OCI-LY7 (cell line): ENCODE measurements around the gene KIAA1671. TPM values are rescaled to one million over a fixed set of nuclear protein-coding genes. Genes with fewer than 3 reads are reported as not detected.

ENCODE experiments used
- BruUV-seq: library from RNA; stranded (reverse); fragments of 400-500 nt; replicated peaks from 2 replicates; lab custom pipeline; 2021; lab: Mats Ljungman, UMichigan
- CTCF ChIA-PET: fragments of 300-600 bp; sonication (Branson Sonifier 250); formaldehyde crosslinking; loops from one replicate; lab custom pipeline; 2022; ENCODE audit warnings: antibody characterized with exemption; ENCODE audit not compliant: unreplicated experiment; lab: Charles Lee
- POLR2A ChIA-PET: fragments of 300-600 bp; sonication (Branson Sonifier 250); formaldehyde crosslinking; loops from one replicate; lab custom pipeline; 2022; ENCODE audit warnings: antibody characterized with exemption; lab: Charles Lee
- DNase-seq: peaks from one replicate; pipeline ENCODE4 v3.0.0-alpha.2; 2015; ENCODE audit warnings: low spot score
- H2AFZ ChIP-seq: fragments of 200-600 bp; sonication (generic), shearing (Covaris generic); 2 replicates; pipeline ENCODE4 v1.6.1; 2014; ENCODE audit warnings: mild to moderate bottlenecking, antibody characterized with exemption, low read length, moderate library complexity
- H3K27ac ChIP-seq: fragments of 200-600 bp; sonication (generic); 2 replicates; pipeline ENCODE4 v1.5.1; 2014; ENCODE audit warnings: mixed run types, low read depth, mild to moderate bottlenecking, moderate library complexity, low read length, inconsistent platforms; ENCODE audit not compliant: poor library complexity, severe bottlenecking
- H3K36me3 ChIP-seq: fragments of 200-600 bp; sonication (generic); 2 replicates; pipeline ENCODE4 v1.6.1; 2014; ENCODE audit warnings: mild to moderate bottlenecking, antibody characterized with exemption, low read length, moderate library complexity, mixed read lengths; ENCODE audit not compliant: insufficient read depth
- H3K4me1 ChIP-seq: fragments of 200-600 bp; sonication (generic); 2 replicates; pipeline ENCODE4 v1.5.1; 2014; ENCODE audit warnings: mild to moderate bottlenecking, low read length; ENCODE audit not compliant: insufficient read depth, poor library complexity, severe bottlenecking
- H3K4me2 ChIP-seq: fragments of 200-600 bp; sonication (generic); 2 replicates; pipeline ENCODE4 v1.6.1; 2014; ENCODE audit warnings: mild to moderate bottlenecking, low read length
- H3K4me3 ChIP-seq: fragments of 200-600 bp; sonication (generic); 2 replicates; pipeline ENCODE4 v1.5.1; 2014; ENCODE audit warnings: mild to moderate bottlenecking, low read depth, low read length; ENCODE audit not compliant: poor library complexity, severe bottlenecking
- H3K79me2 ChIP-seq: fragments of 200-600 bp; sonication (generic); 2 replicates; pipeline ENCODE4 v1.6.1; 2016; ENCODE audit warnings: low read depth, mild to moderate bottlenecking, low read length, moderate library complexity, mixed read lengths; ENCODE audit not compliant: insufficient read depth
- H3K9me2 ChIP-seq: fragments of 200-600 bp; sonication (generic); 2 replicates; pipeline ENCODE4 v1.6.1; 2016; ENCODE audit warnings: mild to moderate bottlenecking, low read length, mixed read lengths; ENCODE audit not compliant: insufficient read depth
- H3K9me3 ChIP-seq: fragments of 200-600 bp; sonication (generic); 2 replicates; pipeline ENCODE4 v1.6.1; 2014; ENCODE audit warnings: mild to moderate bottlenecking, mixed run types, low read length, mixed read lengths
- H4K20me1 ChIP-seq: fragments of 200-600 bp; sonication (generic); 2 replicates; pipeline ENCODE4 v1.6.1; 2014; ENCODE audit warnings: mild to moderate bottlenecking, antibody characterized with exemption, low read length, moderate library complexity, mixed read lengths; ENCODE audit not compliant: insufficient read depth
- CTCF ChIP-seq: fragments of 200-600 bp; sonication (generic); conservative IDR thresholded peaks from 2 replicates; pipeline ENCODE4 v1.5.1; 2014; ENCODE audit warnings: mild to moderate bottlenecking, antibody characterized with exemption, low read length, moderate library complexity, mixed read lengths
- EZH2phosphoT487 ChIP-seq: fragments of 200-600 bp; sonication (generic); IDR thresholded peaks from 2 replicates; pipeline ENCODE4 v1.6.1; 2018; ENCODE audit warnings: low read depth, borderline replicate concordance, mild to moderate bottlenecking, mixed run types, antibody characterized with exemption, low read length, moderate library complexity, mixed read lengths
- intact Hi-C: fragments of 100-400 bp; cut with micrococcal nuclease; formaldehyde crosslinking; loops from one replicate; pipeline ENCODE4 v1.10.0; 2022; ENCODE audit not compliant: unreplicated experiment
- total RNA-seq, 2 experiments: library from RNA; depleted of rRNA in 1 of 2; stranded (reverse); fragments of >200 nt in 1 of 2; shearing (Covaris generic) in 1 of 2; gene quantifications; 2 replicates each; pipeline ENCODE4 v1.2.3, GENCODE V29; 2014 to 2022

KIAA1671 gene
- total RNA-seq, 2 experiments from 2014 or later, result not detected

GRCh38 chr22:24926849-24927579 is 25.5 kb upstream of the KIAA1671 start:
- H4K20me1 ChIP-seq, result no peaks in the 10 kb centered on the region
- no peak for DNase-seq
- no peak overlapping the region for H3K27ac ChIP-seq
- no peaks in the 10 kb centered on the region for H3K36me3 ChIP-seq
- POLR2A ChIA-PET, result no interaction called here
- H3K4me1 ChIP-seq, result no peaks in the 10 kb centered on the region
- BruUV-seq, result no TSS peak
- H3K4me2 ChIP-seq, result no peak overlapping the region
- intact Hi-C loops, result no loop called here
- H3K9me2 ChIP-seq, result no peaks in the 10 kb centered on the region
- CTCF ChIA-PET, result no interaction called here
- no peak overlapping the region for H3K4me3 ChIP-seq
- no peak overlapping the region for H2AFZ ChIP-seq
- no peaks in the 10 kb centered on the region for H3K79me2 ChIP-seq
- H3K9me3 ChIP-seq, result no peaks in the 10 kb centered on the region
- no peak for TF ChIP-seq EZH2phosphoT487
- no peak for TF ChIP-seq CTCF

GRCh38 chr22:24928322-24928721 is 24.2 kb upstream of the KIAA1671 start:
- Histone ChIP-seq H3K4me1 (no peaks in the 10 kb centered on the region), H3K9me2 (no peaks in the 10 kb centered on the region), H3K79me2 (no peaks in the 10 kb centered on the region), H2AFZ (no peak overlapping the region), H3K27ac (no peak overlapping the region), H3K4me2 (no peak overlapping the region), H4K20me1 (no peaks in the 10 kb centered on the region), H3K36me3 (no peaks in the 10 kb centered on the region), H3K9me3 (no peaks in the 10 kb centered on the region), H3K4me3 (no peak overlapping the region)
- POLR2A ChIA-PET, result no interaction called here
- CTCF ChIA-PET, result no interaction called here
- DNase-seq, result no peak
- TF ChIP-seq CTCF, result no peak
- no peak for TF ChIP-seq EZH2phosphoT487
- no TSS peak for BruUV-seq
- intact Hi-C loops, result no loop called here

GRCh38 chr22:24930678-24931077 is 21.8 kb upstream of the KIAA1671 start:
- Histone ChIP-seq H2AFZ (no peak overlapping the region), H4K20me1 (no peaks in the 10 kb centered on the region), H3K27ac (no peak overlapping the region), H3K79me2 (no peaks in the 10 kb centered on the region), H3K4me3 (no peak overlapping the region), H3K9me3 (no peaks in the 10 kb centered on the region), H3K4me2 (no peak overlapping the region), H3K36me3 (no peaks in the 10 kb centered on the region), H3K9me2 (no peaks in the 10 kb centered on the region), H3K4me1 (no peaks in the 10 kb centered on the region)
- ChIA-PET CTCF (no interaction called here), POLR2A (no interaction called here)
- DNase-seq, result no peak
- TF ChIP-seq EZH2phosphoT487 (no peak), CTCF (no peak)
- intact Hi-C loops, result no loop called here
- no TSS peak for BruUV-seq
